Muscle layer of colon (tissue), 2 donors: ENCODE measurements around the gene HLA-DPA1.
A peak's percentile ranks its signal among the peaks of the same experiment; 100 is the strongest.
"Not testable (repeated sequence)": the region's sequence is repeated elsewhere in the genome, so short reads cannot be mapped to it uniquely, and the experiment has no call there.

Experiments
- H3K27ac ChIP-seq: one replicate; pipeline ENCODE4 v1.7.0; 2013; ENCODE audit warnings: low read depth, mild to moderate bottlenecking, low read length, moderate library complexity
- H3K27me3 ChIP-seq, 2 donors: one replicate each; pipeline ENCODE4 v1.7.0; 2013; ENCODE audit warnings: low read length in 2 of 2, mild to moderate bottlenecking in 2 of 2; ENCODE audit not compliant: insufficient read depth in 2 of 2, control insufficient read depth in 1 of 2
- H3K36me3 ChIP-seq: one replicate; pipeline ENCODE4 v1.7.0; 2013; ENCODE audit warnings: mild to moderate bottlenecking, low read length; ENCODE audit not compliant: insufficient read depth
- H3K4me1 ChIP-seq: one replicate; pipeline ENCODE4 v1.7.0; 2013; ENCODE audit warnings: mild to moderate bottlenecking, low read length; ENCODE audit not compliant: insufficient read depth
- H3K4me3 ChIP-seq, 2 donors: one replicate each; pipeline ENCODE4 v1.7.0; 2013; ENCODE audit warnings: low read length in 2 of 2, low read depth in 1 of 2, mild to moderate bottlenecking in 1 of 2, moderate library complexity in 1 of 2
- H3K9ac ChIP-seq: one replicate; pipeline ENCODE4 v1.7.0; 2013; ENCODE audit warnings: low read length
- H3K9me3 ChIP-seq: one replicate; pipeline ENCODE4 v1.7.0; 2013; ENCODE audit warnings: mild to moderate bottlenecking, low read length
- donor health status: abdominal sarcoma.
- donor health status: Adenocarcinoma of cecum.

Gene HLA-DPA1

GRCh38 chr6:33075568-33076405, 2.3 kb upstream of the HLA-DPA1 start, which contains the start of gene HLA-DPB1:
TSS of gene HLA-DPB1 (plus strand) at chr6:33075990. CDS start at chr6:33076042, 52 bp downstream.
- Histone ChIP-seq H3K27me3 (no peaks in the 10 kb centered on the region), H3K9me3 (no peaks in the 10 kb centered on the region), H3K4me3 (peak within 1 kb of the TSS; percentile 4 to 57), H3K27ac (no peak within 1 kb of the TSS), H3K4me1 (peaks cover 4% of the 10 kb centered on the region), H3K9ac (no peak within 1 kb of the TSS), H3K36me3 (no peaks in the 10 kb centered on the region)

DNA sequence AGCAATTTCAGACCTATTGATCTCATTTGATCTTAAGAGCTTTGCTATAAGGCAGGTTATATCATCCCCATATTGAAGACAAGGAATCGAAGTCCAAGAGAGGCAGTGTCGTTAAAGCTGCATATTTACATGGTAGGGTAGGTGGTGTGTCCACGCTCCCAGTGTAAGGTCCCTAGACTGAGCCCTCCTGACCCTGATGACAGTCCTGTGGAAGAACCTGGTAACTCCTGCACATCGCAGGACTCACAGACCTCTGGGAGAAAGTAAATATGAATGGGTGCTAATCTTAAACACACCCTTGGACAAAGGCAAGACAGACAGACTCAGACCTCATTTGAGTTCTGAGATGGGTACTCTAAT, 1.7 kb upstream of the HLA-DPA1 start:
- H3K4me1 ChIP-seq: peaks cover 4% of the 10 kb centered on the region
- no peaks in the 10 kb centered on the region for H3K36me3 ChIP-seq
- H3K4me3 ChIP-seq: no peak overlapping the region
- no peak overlapping the region for H3K9ac ChIP-seq
- no peak overlapping the region for H3K27ac ChIP-seq
- H3K9me3 ChIP-seq: no peaks in the 10 kb centered on the region
- no peaks in the 10 kb centered on the region for H3K27me3 ChIP-seq

- H3K9ac ChIP-seq: no peak overlapping the region
- H3K4me3 ChIP-seq: no peak overlapping the region
- peaks cover 4% of the 10 kb centered on the region for H3K36me3 ChIP-seq
- H3K9me3 ChIP-seq: no peaks in the 10 kb centered on the region
- no peaks in the 10 kb centered on the region for H3K27me3 ChIP-seq
- H3K4me1 ChIP-seq: no peaks in the 10 kb centered on the region
- no peak overlapping the region for H3K27ac ChIP-seq
Measured at GRCh38 chr6:33072508-33073100, 845 bp downstream of the HLA-DPA1 start.

- H3K27ac ChIP-seq: no peak overlapping the region
Measured at GRCh38 chr6:33071569-33071968, 1.9 kb downstream of the HLA-DPA1 start.

DNA sequence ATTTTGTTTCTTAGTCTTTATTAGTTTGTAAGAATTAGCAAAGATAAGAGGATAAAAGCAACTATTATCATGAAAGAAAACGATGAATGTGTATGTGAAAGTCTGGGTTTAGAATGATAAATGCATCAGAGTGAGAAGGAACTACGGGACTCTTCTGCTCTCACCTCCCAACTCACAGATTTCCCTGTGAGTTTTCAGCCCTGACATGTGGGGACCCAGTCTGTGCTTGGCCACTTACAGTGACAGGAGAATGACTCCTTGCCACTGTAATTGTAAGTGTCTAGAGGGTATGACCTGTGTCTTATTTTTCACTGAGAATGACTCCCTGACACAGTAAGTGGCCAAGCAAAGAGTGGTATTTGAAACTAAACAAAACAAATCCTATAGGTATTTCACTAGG, 2.5 kb downstream of the HLA-DPA1 start:
- H3K9me3 ChIP-seq: no peaks in the 10 kb centered on the region
- peaks cover 4% of the 10 kb centered on the region for H3K36me3 ChIP-seq
- no peak overlapping the region for H3K4me3 ChIP-seq
- no peak overlapping the region for H3K9ac ChIP-seq
- no peak overlapping the region for H3K27ac ChIP-seq
- no peaks in the 10 kb centered on the region for H3K4me1 ChIP-seq
- no peaks in the 10 kb centered on the region for H3K27me3 ChIP-seq

More at GRCh38 chr6:33071569-33071968, 1.9 kb downstream of the HLA-DPA1 start:
- H3K4me1 ChIP-seq: no peaks in the 10 kb centered on the region
- no peaks in the 10 kb centered on the region for H3K9me3 ChIP-seq
- H3K36me3 ChIP-seq: peaks cover 4% of the 10 kb centered on the region
- no peak overlapping the region for H3K4me3 ChIP-seq
- no peaks in the 10 kb centered on the region for H3K27me3 ChIP-seq
- no peak overlapping the region for H3K9ac ChIP-seq

- no peak overlapping the region for H3K4me3 ChIP-seq
- H3K9me3 ChIP-seq: no peaks in the 10 kb centered on the region
- no peak overlapping the region for H3K9ac ChIP-seq
- peaks cover 4% of the 10 kb centered on the region for H3K36me3 ChIP-seq
- H3K4me1 ChIP-seq: no peaks in the 10 kb centered on the region
- H3K27me3 ChIP-seq: no peaks in the 10 kb centered on the region
- no peak overlapping the region for H3K27ac ChIP-seq
Measured at GRCh38 chr6:33069021-33069738, 4.3 kb downstream of the HLA-DPA1 start.

DNA sequence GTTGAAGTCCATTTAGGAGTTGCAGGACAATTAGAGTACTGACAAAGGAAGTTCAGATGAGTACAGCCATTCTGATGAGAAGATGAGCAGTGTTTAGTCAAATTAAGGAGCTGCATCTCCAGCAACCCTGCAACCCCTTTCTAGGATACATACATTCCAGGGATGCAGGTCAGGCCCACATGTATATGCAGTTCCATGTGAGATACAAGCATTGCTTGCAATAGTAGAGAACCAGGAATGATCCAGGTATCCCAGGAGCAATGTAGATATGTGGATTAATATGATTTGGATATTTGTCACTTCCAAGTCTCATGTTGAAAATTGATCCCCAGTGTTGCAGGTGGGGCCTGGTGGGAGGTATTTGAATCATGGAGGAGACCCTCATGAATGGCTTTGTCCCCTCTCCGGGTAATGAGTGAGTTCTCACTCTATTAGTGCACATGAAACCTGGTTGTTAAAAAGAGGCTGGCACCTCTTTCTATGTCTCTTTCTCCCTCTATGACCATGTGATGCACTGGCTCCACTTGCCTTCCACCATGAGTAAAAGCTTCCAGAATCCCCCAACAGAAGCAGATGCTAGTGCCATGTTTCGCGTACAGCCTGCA, 6.4 kb downstream of the HLA-DPA1 start:
- Histone ChIP-seq H3K36me3 (peaks cover 4% of the 10 kb centered on the region), H3K4me1 (no peaks in the 10 kb centered on the region), H3K9ac (no peak overlapping the region), H3K9me3 (no peaks in the 10 kb centered on the region), H3K27me3 (no peaks in the 10 kb centered on the region), H3K4me3 (no peak overlapping the region), H3K27ac (no peak overlapping the region)

DNA sequence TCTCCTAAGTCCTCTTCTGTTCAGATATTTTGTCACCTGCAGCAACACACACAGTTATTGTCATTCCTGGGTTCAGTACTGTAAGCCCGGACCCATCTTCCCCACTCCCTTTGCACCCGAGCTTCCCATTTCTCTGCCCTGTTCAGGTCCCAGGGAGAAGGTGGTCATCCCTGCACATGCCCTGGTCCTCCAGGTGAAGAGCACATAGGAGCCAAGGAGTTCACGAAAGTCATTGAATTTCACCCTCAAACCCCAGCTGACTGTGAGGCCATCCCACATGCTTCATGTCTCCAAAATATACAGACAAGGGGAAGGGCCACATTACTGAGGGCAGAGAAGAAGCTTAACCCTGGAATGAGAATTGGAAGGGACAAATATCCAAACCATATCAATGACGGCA, 8.1 kb downstream of the HLA-DPA1 start:
- Histone ChIP-seq H3K4me3 (no peak overlapping the region), H3K9ac (no peak overlapping the region), H3K36me3 (peaks cover 4% of the 10 kb centered on the region), H3K27ac (no peak overlapping the region), H3K4me1 (no peaks in the 10 kb centered on the region), H3K27me3 (no peaks in the 10 kb centered on the region), H3K9me3 (no peaks in the 10 kb centered on the region)

DNA sequence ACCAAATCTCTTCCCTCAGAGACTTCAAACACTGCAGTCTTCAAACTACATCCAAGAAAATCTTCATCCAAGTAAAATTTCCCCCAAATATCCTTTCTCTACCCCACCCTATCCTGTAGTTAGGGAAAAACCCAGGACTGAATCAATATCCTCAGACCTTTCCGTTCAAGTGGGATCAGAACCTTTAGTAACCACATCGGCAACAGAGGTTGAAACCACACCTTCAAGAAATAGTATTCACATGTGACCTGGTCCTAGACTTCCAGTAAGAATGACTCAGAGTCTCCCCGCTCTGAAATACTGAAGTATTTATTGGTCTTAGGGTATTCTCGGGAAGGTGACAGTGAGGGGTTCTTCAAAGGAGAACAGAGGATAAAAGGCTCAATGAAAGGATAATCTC, 8.7 kb downstream of the HLA-DPA1 start:
- no peaks in the 10 kb centered on the region for H3K4me1 ChIP-seq
- no peak overlapping the region for H3K9ac ChIP-seq
- no peak overlapping the region for H3K27ac ChIP-seq
- H3K36me3 ChIP-seq: peaks cover 4% of the 10 kb centered on the region
- no peaks in the 10 kb centered on the region for H3K27me3 ChIP-seq
- no peak overlapping the region for H3K4me3 ChIP-seq
- H3K9me3 ChIP-seq: no peaks in the 10 kb centered on the region

- not testable (repeated sequence) for H3K4me1 ChIP-seq, H3K27me3 ChIP-seq, H3K4me3 ChIP-seq, H3K9ac ChIP-seq, H3K9me3 ChIP-seq, H3K27ac ChIP-seq, H3K36me3 ChIP-seq
Measured at GRCh38 chr6:33063435-33063834, 10.0 kb downstream of the HLA-DPA1 start.

GRCh38 chr6:33061987-33062386, 11.5 kb downstream of the HLA-DPA1 start:
- no peaks in the 10 kb centered on the region for H3K9me3 ChIP-seq
- no peaks in the 10 kb centered on the region for H3K27me3 ChIP-seq
- H3K27ac ChIP-seq: no peak overlapping the region

More at GRCh38 chr6:33061987-33062386, 11.5 kb downstream of the HLA-DPA1 start:
- Histone ChIP-seq H3K4me3 (no peak overlapping the region), H3K36me3 (no peaks in the 10 kb centered on the region), H3K4me1 (no peaks in the 10 kb centered on the region), H3K9ac (no peak overlapping the region)
